ENCODE measurements around the gene ABR.

DNA sequence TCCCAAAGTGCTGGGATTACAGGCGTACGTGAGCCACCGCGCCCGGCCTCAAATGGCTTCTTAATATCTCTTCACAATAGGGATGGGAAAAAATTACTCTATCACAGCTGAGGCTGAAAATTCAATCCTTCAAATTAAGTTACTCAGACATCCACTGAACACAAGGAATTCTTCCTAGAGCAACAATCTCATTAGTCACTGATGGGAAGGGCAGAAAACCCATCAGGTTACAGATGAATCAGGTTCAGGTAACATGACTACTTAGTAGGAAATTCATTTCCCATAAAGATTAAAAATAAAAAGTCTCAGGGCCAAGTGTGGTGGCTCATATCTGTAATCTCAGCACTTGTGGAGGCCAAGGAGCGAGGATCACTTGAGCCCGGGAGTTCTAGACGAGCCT is 42.5 kb upstream of the ABR start:
- no peak for TF ChIP-seq EZH2 (IDR thresholded peaks at IDR 0.05; ENCODE audit: borderline replicate concordance, low read depth, low read length, severe bottlenecking)
- TF ChIP-seq, protein P1, sequence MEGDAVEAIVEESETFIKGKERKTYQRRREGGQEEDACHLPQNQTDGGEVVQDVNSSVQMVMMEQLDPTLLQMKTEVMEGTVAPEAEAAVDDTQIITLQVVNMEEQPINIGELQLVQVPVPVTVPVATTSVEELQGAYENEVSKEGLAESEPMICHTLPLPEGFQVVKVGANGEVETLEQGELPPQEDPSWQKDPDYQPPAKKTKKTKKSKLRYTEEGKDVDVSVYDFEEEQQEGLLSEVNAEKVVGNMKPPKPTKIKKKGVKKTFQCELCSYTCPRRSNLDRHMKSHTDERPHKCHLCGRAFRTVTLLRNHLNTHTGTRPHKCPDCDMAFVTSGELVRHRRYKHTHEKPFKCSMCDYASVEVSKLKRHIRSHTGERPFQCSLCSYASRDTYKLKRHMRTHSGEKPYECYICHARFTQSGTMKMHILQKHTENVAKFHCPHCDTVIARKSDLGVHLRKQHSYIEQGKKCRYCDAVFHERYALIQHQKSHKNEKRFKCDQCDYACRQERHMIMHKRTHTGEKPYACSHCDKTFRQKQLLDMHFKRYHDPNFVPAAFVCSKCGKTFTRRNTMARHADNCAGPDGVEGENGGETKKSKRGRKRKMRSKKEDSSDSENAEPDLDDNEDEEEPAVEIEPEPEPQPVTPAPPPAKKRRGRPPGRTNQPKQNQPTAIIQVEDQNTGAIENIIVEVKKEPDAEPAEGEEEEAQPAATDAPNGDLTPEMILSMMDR (IDR thresholded peaks at IDR 0.05; ENCODE audit: borderline replicate concordance, extremely low read depth, low read length, poor library complexity, severe bottlenecking): no peak

Data from DND-41 (cell line).